ENCODE results near the gene LILRB1.
"Not testable (repeated sequence)": the region's sequence is repeated elsewhere in the genome, so short reads cannot be mapped to it uniquely, and the experiment has no call there.

Gene LILRB1

GRCh38 chr19:54630262-54630661, at the start of gene LILRB1:
Gene LILRB1, plus strand, starts transcription at chr19:54630484. Its CDS starts 590 bp downstream, at chr19:54631074.
- in situ Hi-C loops (cut with MboI; ENCODE audit: low sequenced_read_pairs): not testable (repeated sequence)

- in situ Hi-C loops (cut with MboI; ENCODE audit: low sequenced_read_pairs): no loop called here
Observed at GRCh38 chr19:54586397-54586796, 43.9 kb upstream of the LILRB1 start.

- in situ Hi-C loops (cut with MboI; ENCODE audit: low sequenced_read_pairs): no loop called here
Observed at GRCh38 chr19:54587026-54587425, 43.3 kb upstream of the LILRB1 start.

- in situ Hi-C loops (cut with MboI; ENCODE audit: low sequenced_read_pairs): not testable (repeated sequence)
Observed at GRCh38 chr19:54593445-54593844, 36.8 kb upstream of the LILRB1 start, which contains the start of gene LILRA1. Gene LILRA1, plus strand, starts transcription at chr19:54593632. Its CDS starts 613 bp downstream, at chr19:54594245.

GRCh38 chr19:54593931-54594626, 36.2 kb upstream of the LILRB1 start:
- in situ Hi-C loops (cut with MboI; ENCODE audit: low sequenced_read_pairs): not testable (repeated sequence)

- in situ Hi-C loops (cut with MboI; ENCODE audit: low sequenced_read_pairs): no loop called here
Observed at GRCh38 chr19:54594737-54595136, 35.5 kb upstream of the LILRB1 start.

- in situ Hi-C loops (cut with MboI; ENCODE audit: low sequenced_read_pairs): not testable (repeated sequence)
Observed at GRCh38 chr19:54595680-54596436, 34.4 kb upstream of the LILRB1 start.

GRCh38 chr19:54600212-54600611, 30.1 kb upstream of the LILRB1 start:
- in situ Hi-C loops (cut with MboI; ENCODE audit: low sequenced_read_pairs): no loop called here

GRCh38 chr19:54606230-54606629, 24.1 kb upstream of the LILRB1 start:
- in situ Hi-C loops (cut with MboI; ENCODE audit: low sequenced_read_pairs): no loop called here

- in situ Hi-C loops (cut with MboI; ENCODE audit: low sequenced_read_pairs): no loop called here
Observed at GRCh38 chr19:54606891-54607784, 23.1 kb upstream of the LILRB1 start.

- in situ Hi-C loops (cut with MboI; ENCODE audit: low sequenced_read_pairs): no loop called here
Observed at GRCh38 chr19:54607785-54608150, 22.5 kb upstream of the LILRB1 start.

GRCh38 chr19:54608205-54608604, 22.1 kb upstream of the LILRB1 start:
- in situ Hi-C loops (cut with MboI; ENCODE audit: low sequenced_read_pairs): no loop called here

- in situ Hi-C loops (cut with MboI; ENCODE audit: low sequenced_read_pairs): no loop called here
Observed at GRCh38 chr19:54608792-54609191, 21.5 kb upstream of the LILRB1 start.

GRCh38 chr19:54609356-54609791, 20.9 kb upstream of the LILRB1 start:
- in situ Hi-C loops (cut with MboI; ENCODE audit: low sequenced_read_pairs): no loop called here

- in situ Hi-C loops (cut with MboI; ENCODE audit: low sequenced_read_pairs): no loop called here
Observed at GRCh38 chr19:54612428-54612827, 17.9 kb upstream of the LILRB1 start.

- in situ Hi-C loops (cut with MboI; ENCODE audit: low sequenced_read_pairs): no loop called here
Observed at GRCh38 chr19:54614726-54615125, 15.6 kb upstream of the LILRB1 start.

- in situ Hi-C loops (cut with MboI; ENCODE audit: low sequenced_read_pairs): no loop called here
Observed at GRCh38 chr19:54616057-54616456, 14.2 kb upstream of the LILRB1 start.

- in situ Hi-C loops (cut with MboI; ENCODE audit: low sequenced_read_pairs): no loop called here
Observed at GRCh38 chr19:54616821-54617560, 13.3 kb upstream of the LILRB1 start.

GRCh38 chr19:54620464-54620863, 9.8 kb upstream of the LILRB1 start:
- in situ Hi-C loops (cut with MboI; ENCODE audit: low sequenced_read_pairs): no loop called here

GRCh38 chr19:54622431-54622830, 7.9 kb upstream of the LILRB1 start:
- in situ Hi-C loops (cut with MboI; ENCODE audit: low sequenced_read_pairs): no loop called here

Data from HL-60/S4 (cell line).